ENCODE data around the gene RIIAD1. TPM values are rescaled to one million over a fixed set of nuclear protein-coding genes. Genes with fewer than 3 reads are reported as not detected.

RIIAD1 gene
- polyA plus RNA-seq, 3 donors, result not detected

DNA sequence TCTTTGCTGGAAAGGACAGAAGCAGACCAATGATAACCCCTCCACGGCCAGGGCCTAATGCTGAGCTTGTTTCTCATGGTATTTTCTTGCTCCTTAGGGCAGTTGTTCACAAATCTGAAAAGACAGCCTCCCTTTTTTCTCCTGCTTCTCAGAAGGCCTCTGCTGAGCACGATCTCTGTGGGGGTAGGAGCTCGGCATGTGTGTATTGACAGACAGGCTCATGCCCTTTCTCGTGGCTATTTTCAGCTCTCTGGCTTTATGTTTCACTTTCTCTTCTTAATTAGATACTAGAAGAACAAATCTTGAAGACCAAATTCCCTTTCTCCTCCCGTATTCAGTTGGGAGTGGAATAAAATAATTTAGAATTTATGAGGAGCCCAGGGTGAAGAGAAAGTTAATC is 768 bp upstream of the RIIAD1 start:
- no peak for DNase-seq
- H2AFZ ChIP-seq (ENCODE audit: insufficient read depth, low read depth, low read length, poor library complexity, severe bottlenecking), result peak overlapping the region; percentile 75
- peak overlapping the region; percentile 45 to 81 (median 80) for H3K4me3 ChIP-seq (replicated peaks in 1 of 3; ENCODE audit: low read depth in 2 of 3, low read length in 3 of 3)
- Mint-ChIP-seq H3K9me3 (peaks cover 0 to 14% (median 4%) of the 10 kb centered on the region in 7 donors), H3K36me3 (peaks cover 4 to 6% of the 10 kb centered on the region in 2 donors), H3K4me1 (peaks cover 30% of the 10 kb centered on the region), H3K4me3 (peak overlapping the region; percentile 84 to 94), H3K27ac (peak overlapping the region in 6 of 7 donors; percentile 23 to 78 (median 58)), H3K27me3 (ENCODE audit: low read depth in 3 of 3) (peaks cover 77 to 89% (median 88%) of the 10 kb centered on the region in 3 donors)
- H3K9ac ChIP-seq (ENCODE audit: insufficient read depth, low read length, poor library complexity, severe bottlenecking), result peak overlapping the region; percentile 40
- peaks cover 57 to 78% of the 10 kb centered on the region in 2 donors for H3K27me3 ChIP-seq (ENCODE audit: control insufficient read depth in 2 of 2, insufficient read depth in 2 of 2, low read length in 2 of 2)
- no peaks in the 10 kb centered on the region for H3K79me2 ChIP-seq (ENCODE audit: insufficient read depth, low read length)
- no CpG with 5 or more reads among the region's 5 CpGs for whole genome bisulfite sequencing (ENCODE audit: insufficient coverage)
- H3K4me1 ChIP-seq (ENCODE audit: control insufficient read depth in 1 of 2, insufficient read depth in 2 of 2, low read length in 2 of 2), result peaks cover 18 to 22% of the 10 kb centered on the region in 2 donors
- no peaks in the 10 kb centered on the region for H3K36me3 ChIP-seq (replicated peaks in 1 of 2; ENCODE audit: control insufficient read depth in 1 of 2, insufficient read depth in 2 of 2, low read length in 2 of 2)
- TF ChIP-seq, protein P1, sequence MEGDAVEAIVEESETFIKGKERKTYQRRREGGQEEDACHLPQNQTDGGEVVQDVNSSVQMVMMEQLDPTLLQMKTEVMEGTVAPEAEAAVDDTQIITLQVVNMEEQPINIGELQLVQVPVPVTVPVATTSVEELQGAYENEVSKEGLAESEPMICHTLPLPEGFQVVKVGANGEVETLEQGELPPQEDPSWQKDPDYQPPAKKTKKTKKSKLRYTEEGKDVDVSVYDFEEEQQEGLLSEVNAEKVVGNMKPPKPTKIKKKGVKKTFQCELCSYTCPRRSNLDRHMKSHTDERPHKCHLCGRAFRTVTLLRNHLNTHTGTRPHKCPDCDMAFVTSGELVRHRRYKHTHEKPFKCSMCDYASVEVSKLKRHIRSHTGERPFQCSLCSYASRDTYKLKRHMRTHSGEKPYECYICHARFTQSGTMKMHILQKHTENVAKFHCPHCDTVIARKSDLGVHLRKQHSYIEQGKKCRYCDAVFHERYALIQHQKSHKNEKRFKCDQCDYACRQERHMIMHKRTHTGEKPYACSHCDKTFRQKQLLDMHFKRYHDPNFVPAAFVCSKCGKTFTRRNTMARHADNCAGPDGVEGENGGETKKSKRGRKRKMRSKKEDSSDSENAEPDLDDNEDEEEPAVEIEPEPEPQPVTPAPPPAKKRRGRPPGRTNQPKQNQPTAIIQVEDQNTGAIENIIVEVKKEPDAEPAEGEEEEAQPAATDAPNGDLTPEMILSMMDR (IDR thresholded peaks at IDR 0.05), result no peak
- no peaks in the 10 kb centered on the region for H3K9me3 ChIP-seq (replicated peaks in 1 of 2; ENCODE audit: control insufficient read depth in 1 of 2, insufficient read depth in 1 of 2, low read length in 2 of 2)
- H4K20me1 ChIP-seq (ENCODE audit: insufficient read depth, low read length), result no peaks in the 10 kb centered on the region
- intact Hi-C loops (cut with micrococcal nuclease), result no loop called here
- no peak overlapping the region for H3K27ac ChIP-seq (ENCODE audit: low read depth in 1 of 2, low read length in 2 of 2)
- H3K4me2 ChIP-seq (replicated peaks; ENCODE audit: extremely low read depth, low read length, poor library complexity, severe bottlenecking), result peak overlapping the region; percentile 96

DNA sequence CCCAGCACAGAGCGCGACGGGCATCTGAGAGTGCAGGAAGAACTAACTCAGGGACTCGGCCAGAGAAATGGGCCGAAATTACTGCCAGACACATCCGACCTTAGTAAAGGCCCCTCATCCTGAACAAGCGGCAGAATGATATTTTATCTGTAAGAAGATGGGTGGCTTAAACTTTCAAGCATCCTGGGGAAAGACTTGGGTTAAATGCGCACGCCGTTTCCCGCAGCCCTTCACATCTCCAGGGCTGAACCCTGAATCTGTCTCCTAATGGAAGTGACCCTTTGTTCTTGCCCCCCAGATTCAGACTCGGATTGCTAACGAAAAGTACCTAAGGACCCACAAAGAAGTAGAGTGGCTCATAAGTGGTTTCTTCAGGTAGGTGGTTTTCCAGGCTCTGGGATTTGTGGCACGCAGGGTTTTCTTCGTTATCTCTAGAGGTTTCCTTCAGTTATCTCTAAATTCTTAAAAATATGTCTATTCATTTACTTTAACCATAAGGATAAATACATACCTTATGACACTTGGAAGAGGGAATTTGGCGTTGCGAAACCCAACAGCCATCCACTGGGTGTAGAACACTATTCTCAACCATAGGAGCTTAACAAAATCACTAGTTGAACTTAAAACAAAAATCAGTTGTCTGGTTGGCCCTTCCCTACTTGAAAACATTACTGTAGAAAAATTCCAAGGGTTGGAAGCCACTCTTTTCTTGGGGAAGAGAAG is 627 bp downstream of the RIIAD1 start:
- no peak overlapping the region for H3K27ac ChIP-seq (ENCODE audit: low read depth in 1 of 2, low read length in 2 of 2)
- peak overlapping the region; percentile 75 for H2AFZ ChIP-seq (ENCODE audit: insufficient read depth, low read depth, low read length, poor library complexity, severe bottlenecking)
- no peak overlapping the region for H3K9ac ChIP-seq (ENCODE audit: insufficient read depth, low read length, poor library complexity, severe bottlenecking)
- Mint-ChIP-seq H3K36me3 (peaks cover 2 to 3% of the 10 kb centered on the region in 2 donors), H3K9me3 (peaks cover 0 to 11% (median 2%) of the 10 kb centered on the region in 7 donors), H3K27ac (no peak overlapping the region), H3K4me1 (peaks cover 27% of the 10 kb centered on the region), H3K4me3 (peak overlapping the region; percentile 77 to 87), H3K27me3 (ENCODE audit: low read depth in 3 of 3) (peaks cover 72 to 83% (median 78%) of the 10 kb centered on the region in 3 donors)
- 15% methylated on average over 5 of the region's 17 CpGs for WGBS (ENCODE audit: insufficient coverage)
- TF ChIP-seq, protein P1 (IDR thresholded peaks at IDR 0.05), result no peak
- H4K20me1 ChIP-seq (ENCODE audit: insufficient read depth, low read length), result no peaks in the 10 kb centered on the region
- H3K36me3 ChIP-seq (replicated peaks in 1 of 2; ENCODE audit: control insufficient read depth in 1 of 2, insufficient read depth in 2 of 2, low read length in 2 of 2), result no peaks in the 10 kb centered on the region
- peaks cover 47 to 65% of the 10 kb centered on the region in 2 donors for H3K27me3 ChIP-seq (ENCODE audit: control insufficient read depth in 2 of 2, insufficient read depth in 2 of 2, low read length in 2 of 2)
- peaks cover 18 to 22% of the 10 kb centered on the region in 2 donors for H3K4me1 ChIP-seq (ENCODE audit: control insufficient read depth in 1 of 2, insufficient read depth in 2 of 2, low read length in 2 of 2)
- intact Hi-C loops (cut with micrococcal nuclease), result no loop called here
- peak overlapping the region; percentile 96 for H3K4me2 ChIP-seq (replicated peaks; ENCODE audit: extremely low read depth, low read length, poor library complexity, severe bottlenecking)
- peak overlapping the region; percentile 18 to 81 (median 45) for H3K4me3 ChIP-seq (replicated peaks in 1 of 3; ENCODE audit: low read depth in 2 of 3, low read length in 3 of 3)
- no peaks in the 10 kb centered on the region for H3K9me3 ChIP-seq (replicated peaks in 1 of 2; ENCODE audit: control insufficient read depth in 1 of 2, insufficient read depth in 1 of 2, low read length in 2 of 2)
- no peaks in the 10 kb centered on the region for H3K79me2 ChIP-seq (ENCODE audit: insufficient read depth, low read length)
- no peak for DNase-seq

Measured in CD14-positive monocyte (primary cell).